PFSK-1 (cell line): Measurements from ENCODE around the gene ZFPM1.

Source experiments
- FOXP2 ChIP-seq: optimal IDR thresholded peaks from 2 replicates; pipeline ENCODE3; 2011; ENCODE audit warnings: borderline replicate concordance, control low read depth, inconsistent platforms; ENCODE audit not compliant: insufficient read depth; ENCODE audit errors: extremely low read length, extremely low read depth
- POLR2AphosphoS5 ChIP-seq: IDR thresholded peaks from 2 replicates; pipeline ENCODE4 v1.6.1; 2012; ENCODE audit warnings: low read depth, mild to moderate bottlenecking, control low read depth, low read length, moderate library complexity
- SIN3A ChIP-seq: IDR thresholded peaks from 2 replicates; pipeline ENCODE4 v1.6.1; 2012; ENCODE audit warnings: mild to moderate bottlenecking, low read length, moderate library complexity, borderline replicate concordance; ENCODE audit not compliant: insufficient read depth
- TAF1 ChIP-seq: IDR thresholded peaks from 2 replicates; pipeline ENCODE4 v1.6.1; 2012; ENCODE audit warnings: low read length, control low read depth, borderline replicate concordance; ENCODE audit not compliant: insufficient read depth
- TF ChIP-seq, protein P1 (sequence below), 2 experiments: IDR thresholded peaks; 2 replicates each; pipeline versions ENCODE4 v1.6.1 to v1.8.0; 2011 to 2012; ENCODE audit warnings: low read depth in 2 of 2, low read length in 2 of 2, control low read depth in 1 of 2, inconsistent platforms in 1 of 2, mild to moderate bottlenecking in 1 of 2, moderate library complexity in 1 of 2; ENCODE audit not compliant: insufficient read depth in 1 of 2

ZFPM1 gene

GRCh38 chr16:88493879-88494278 is 40.8 kb downstream of the ZFPM1 start:
- TF ChIP-seq POLR2AphosphoS5: no peak
- TF ChIP-seq SIN3A: no peak
- no peak for TF ChIP-seq TAF1
- TF ChIP-seq, protein P1, sequence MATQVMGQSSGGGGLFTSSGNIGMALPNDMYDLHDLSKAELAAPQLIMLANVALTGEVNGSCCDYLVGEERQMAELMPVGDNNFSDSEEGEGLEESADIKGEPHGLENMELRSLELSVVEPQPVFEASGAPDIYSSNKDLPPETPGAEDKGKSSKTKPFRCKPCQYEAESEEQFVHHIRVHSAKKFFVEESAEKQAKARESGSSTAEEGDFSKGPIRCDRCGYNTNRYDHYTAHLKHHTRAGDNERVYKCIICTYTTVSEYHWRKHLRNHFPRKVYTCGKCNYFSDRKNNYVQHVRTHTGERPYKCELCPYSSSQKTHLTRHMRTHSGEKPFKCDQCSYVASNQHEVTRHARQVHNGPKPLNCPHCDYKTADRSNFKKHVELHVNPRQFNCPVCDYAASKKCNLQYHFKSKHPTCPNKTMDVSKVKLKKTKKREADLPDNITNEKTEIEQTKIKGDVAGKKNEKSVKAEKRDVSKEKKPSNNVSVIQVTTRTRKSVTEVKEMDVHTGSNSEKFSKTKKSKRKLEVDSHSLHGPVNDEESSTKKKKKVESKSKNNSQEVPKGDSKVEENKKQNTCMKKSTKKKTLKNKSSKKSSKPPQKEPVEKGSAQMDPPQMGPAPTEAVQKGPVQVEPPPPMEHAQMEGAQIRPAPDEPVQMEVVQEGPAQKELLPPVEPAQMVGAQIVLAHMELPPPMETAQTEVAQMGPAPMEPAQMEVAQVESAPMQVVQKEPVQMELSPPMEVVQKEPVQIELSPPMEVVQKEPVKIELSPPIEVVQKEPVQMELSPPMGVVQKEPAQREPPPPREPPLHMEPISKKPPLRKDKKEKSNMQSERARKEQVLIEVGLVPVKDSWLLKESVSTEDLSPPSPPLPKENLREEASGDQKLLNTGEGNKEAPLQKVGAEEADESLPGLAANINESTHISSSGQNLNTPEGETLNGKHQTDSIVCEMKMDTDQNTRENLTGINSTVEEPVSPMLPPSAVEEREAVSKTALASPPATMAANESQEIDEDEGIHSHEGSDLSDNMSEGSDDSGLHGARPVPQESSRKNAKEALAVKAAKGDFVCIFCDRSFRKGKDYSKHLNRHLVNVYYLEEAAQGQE (IDR thresholded peaks at IDR 0.05; ENCODE audit: insufficient read depth in 1 of 2, low read depth in 2 of 2, low read length in 2 of 2): no peak
- TF ChIP-seq FOXP2: no peak

DNA sequence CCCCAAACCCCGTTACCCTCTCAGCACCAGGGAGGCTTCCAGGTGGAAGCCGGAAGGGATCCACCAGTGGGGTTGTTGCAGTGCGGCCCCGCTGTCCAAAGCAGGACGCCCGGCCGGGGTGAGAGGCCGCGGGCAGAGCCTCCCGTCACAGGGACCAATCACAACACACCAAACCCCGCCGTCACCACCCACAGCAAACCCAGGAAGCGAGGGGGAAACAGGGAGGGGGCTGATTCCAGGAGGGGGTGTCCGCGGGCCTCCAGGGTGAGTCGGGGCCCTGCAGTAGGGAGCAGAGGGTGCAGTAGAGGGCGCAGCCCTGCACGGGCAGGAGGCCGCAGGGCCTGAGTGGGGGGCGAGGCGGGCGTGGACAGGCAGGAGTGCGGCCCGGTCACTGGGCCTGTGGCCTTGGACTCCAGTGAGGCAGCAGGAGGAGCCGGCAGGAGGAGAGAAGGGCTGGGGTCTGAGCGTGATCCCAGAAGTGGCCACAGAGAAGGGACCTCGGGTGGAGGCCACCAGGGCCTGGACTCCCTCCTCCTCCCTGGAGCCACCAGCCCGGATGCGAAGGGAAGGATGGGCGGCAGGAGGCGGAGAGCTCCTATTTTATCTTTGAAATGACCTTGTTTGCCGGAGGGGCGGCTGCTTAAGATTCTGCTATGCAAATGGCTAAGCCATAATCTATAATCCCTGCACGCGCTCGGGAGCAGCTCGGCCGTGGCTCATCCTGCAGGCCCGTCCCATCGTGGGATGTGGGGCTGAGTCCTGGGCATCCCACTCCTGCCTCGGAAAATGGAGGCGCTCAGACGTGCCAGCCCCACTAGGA is 41.5 kb downstream of the ZFPM1 start:
- no peak for TF ChIP-seq FOXP2
- TF ChIP-seq, protein P1 (IDR thresholded peaks at IDR 0.05; ENCODE audit: insufficient read depth in 1 of 2, low read depth in 2 of 2, low read length in 2 of 2): no peak
- TF ChIP-seq TAF1: no peak
- no peak for TF ChIP-seq POLR2AphosphoS5

GRCh38 chr16:88495268-88495772 is 42.2 kb downstream of the ZFPM1 start:
- TF ChIP-seq POLR2AphosphoS5: no peak
- no peak for TF ChIP-seq FOXP2
- TF ChIP-seq TAF1: no peak
- TF ChIP-seq, protein P1 (IDR thresholded peaks at IDR 0.05; ENCODE audit: insufficient read depth in 1 of 2, low read depth in 2 of 2, low read length in 2 of 2): no peak
- TF ChIP-seq SIN3A: no peak

DNA sequence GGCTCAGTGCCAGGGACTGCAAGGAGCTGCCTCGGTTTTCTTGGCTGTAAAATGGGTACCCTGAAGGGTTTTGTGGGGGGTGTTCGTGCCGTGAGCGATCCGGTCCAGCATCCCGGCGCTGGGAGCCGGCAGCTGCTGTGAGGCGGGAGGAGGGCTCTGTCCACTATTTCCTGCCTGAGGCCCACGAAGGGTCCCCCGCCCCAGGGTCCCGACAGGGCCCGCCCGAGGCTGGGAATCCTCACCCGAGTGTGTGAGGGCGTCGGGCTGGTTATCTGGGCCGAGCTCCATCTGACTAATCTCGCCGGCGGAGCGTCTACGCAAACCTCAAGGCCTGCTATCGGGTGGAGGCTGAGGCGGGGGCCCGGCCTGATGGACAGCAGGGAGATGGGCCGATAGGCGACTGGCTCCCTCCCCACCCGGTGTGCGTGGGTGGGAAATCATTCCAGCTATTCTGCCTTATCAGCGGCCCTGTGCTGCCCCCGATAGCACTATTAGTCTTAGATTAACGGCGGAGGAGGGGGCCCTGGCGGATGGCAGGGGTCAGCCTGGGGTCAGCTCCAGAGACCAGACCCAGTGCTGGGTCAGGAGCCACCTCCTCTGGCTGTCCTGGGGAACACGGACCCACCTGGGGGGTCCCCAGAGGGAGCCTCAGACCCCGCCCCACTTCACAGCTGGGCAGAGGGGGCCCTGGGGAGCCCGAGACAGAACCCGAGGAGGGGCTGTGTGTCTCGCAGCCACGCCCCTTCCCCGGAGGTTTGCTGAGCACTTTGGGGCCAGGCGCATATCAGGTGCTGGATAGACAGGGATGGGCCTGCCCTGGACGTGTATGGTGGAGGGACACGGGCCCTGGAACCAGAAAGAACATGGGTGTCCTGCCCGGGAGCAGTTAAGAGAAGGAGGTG is 44.7 kb downstream of the ZFPM1 start:
- TF ChIP-seq TAF1 (no peak), FOXP2 (no peak), SIN3A (no peak), POLR2AphosphoS5 (no peak)
- TF ChIP-seq, protein P1 (IDR thresholded peaks at IDR 0.05; ENCODE audit: insufficient read depth in 1 of 2, low read depth in 2 of 2, low read length in 2 of 2): no peak
